Activated CD4-positive, alpha-beta T cell treated with anti-CD3 and anti-CD28 coated beads for 24 hours (primary cell): ENCODE results near the gene MFAP3.
"Not testable (repeated sequence)": the region's sequence is repeated elsewhere in the genome, so short reads cannot be mapped to it uniquely, and the experiment has no call there.

ENCODE experiments used
- DNase-seq, 2 donors: peaks; one replicate each; pipeline ENCODE4 v3.0.0-alpha.2; 2020; ENCODE audit warnings: low read depth in 2 of 2

Gene MFAP3

GRCh38 chr5:154038707-154039457, at the start of gene MFAP3, which contains the start of gene FAM114A2:
MFAP3 (plus strand) TSS chr5:154038967; CDS start chr5:154049723, 10,756 bp downstream.
FAM114A2 (minus strand) TSS chr5:154038910; CDS start chr5:154034953, 3,957 bp downstream.
- peak; percentile 78 to 82 for DNase-seq

- no peak for DNase-seq
Observed at GRCh38 chr5:153991168-153991567, 47.6 kb upstream of the MFAP3 start.

GRCh38 chr5:153998010-153998409, 40.8 kb upstream of the MFAP3 start:
- DNase-seq = no peak

GRCh38 chr5:153998768-153999167, 40.0 kb upstream of the MFAP3 start:
- no peak for DNase-seq

GRCh38 chr5:153999995-154000394, 38.8 kb upstream of the MFAP3 start:
- DNase-seq = no peak

- no peak for DNase-seq
Observed at GRCh38 chr5:154000703-154001102, 38.1 kb upstream of the MFAP3 start.

- DNase-seq = no peak
Observed at GRCh38 chr5:154002093-154002492, 36.7 kb upstream of the MFAP3 start.

- no peak for DNase-seq
Observed at GRCh38 chr5:154002511-154003020, 36.2 kb upstream of the MFAP3 start.

GRCh38 chr5:154005648-154006047, 33.1 kb upstream of the MFAP3 start:
- no peak for DNase-seq

GRCh38 chr5:154010660-154011059, 28.1 kb upstream of the MFAP3 start:
- no peak for DNase-seq

GRCh38 chr5:154015071-154015693, 23.6 kb upstream of the MFAP3 start:
- no peak for DNase-seq

- DNase-seq = not testable (repeated sequence)
Observed at GRCh38 chr5:154018919-154019318, 19.8 kb upstream of the MFAP3 start.

GRCh38 chr5:154025951-154026350, 12.8 kb upstream of the MFAP3 start:
- DNase-seq = no peak

- no peak for DNase-seq
Observed at GRCh38 chr5:154031937-154032489, 6.8 kb upstream of the MFAP3 start.

- DNase-seq = no peak
Observed at GRCh38 chr5:154034944-154035343, 3.8 kb upstream of the MFAP3 start.

- DNase-seq = peak in 1 of 2 donors; percentile 5
Observed at GRCh38 chr5:154038261-154038706, 483 bp upstream of the MFAP3 start.

- DNase-seq = no peak
Observed at GRCh38 chr5:154039458-154039829, 677 bp downstream of the MFAP3 start.

- DNase-seq = no peak
Observed at GRCh38 chr5:154042766-154043165, 4.0 kb downstream of the MFAP3 start.

GRCh38 chr5:154044099-154044498, 5.3 kb downstream of the MFAP3 start:
- DNase-seq = no peak

- DNase-seq = no peak
Observed at GRCh38 chr5:154044581-154044980, 5.8 kb downstream of the MFAP3 start.

- no peak for DNase-seq
Observed at GRCh38 chr5:154046486-154046885, 7.7 kb downstream of the MFAP3 start.

- DNase-seq = no peak
Observed at GRCh38 chr5:154047324-154047723, 8.6 kb downstream of the MFAP3 start.

GRCh38 chr5:154049636-154050035, 10.9 kb downstream of the MFAP3 start:
- DNase-seq = no peak
